Activated CD4-positive, alpha-beta memory T cell treated with anti-CD3 and anti-CD28 coated beads, Interleukin-2, amount 10 ng/mL, durations not matched to agents 7 days and 5 days (primary cell): ENCODE results near the gene SFI1. TPM values are rescaled to one million over a fixed set of nuclear protein-coding genes. Genes with fewer than 3 reads are reported as not detected.

ENCODE experiments used
- CTCF ChIA-PET: fragments of 350-600 bp; sonication (Branson Sonifier 250); formaldehyde crosslinking; loops from one replicate; lab custom pipeline; 2021; ENCODE audit warnings: antibody characterized with exemption, inconsistent platforms; lab: Charles Lee
- POLR2A ChIA-PET: fragments of 350-600 bp; sonication (Branson Sonifier 250); formaldehyde crosslinking; loops from one replicate; lab custom pipeline; 2021; ENCODE audit warnings: antibody characterized with exemption; lab: Charles Lee
- DNase-seq: peaks from one replicate; pipeline ENCODE4 v3.0.0-alpha.2; 2020
- H3K27ac Mint-ChIP-seq: one replicate; pipeline ENCODE4 v1.8.0; 2021; ENCODE audit warnings: mild to moderate bottlenecking, mixed read lengths
- H3K27me3 Mint-ChIP-seq: one replicate; pipeline ENCODE4 v1.8.0; 2021; ENCODE audit warnings: mixed read lengths
- H3K36me3 Mint-ChIP-seq: one replicate; pipeline ENCODE4 v1.8.0; 2021; ENCODE audit warnings: low read depth, mixed read lengths
- H3K4me1 Mint-ChIP-seq: one replicate; pipeline ENCODE4 v1.8.0; 2021; ENCODE audit warnings: mixed read lengths
- H3K4me3 Mint-ChIP-seq: one replicate; pipeline ENCODE4 v1.8.0; 2021; ENCODE audit warnings: mild to moderate bottlenecking, mixed read lengths
- H3K9me3 Mint-ChIP-seq: one replicate; pipeline ENCODE4 v1.8.0; 2021; ENCODE audit warnings: mixed read lengths
- total RNA-seq, 2 experiments: library from RNA; stranded (reverse); gene quantifications; one replicate each; pipeline ENCODE4 v1.2.3, GENCODE V29; 2021

The SFI1 gene, protein sequence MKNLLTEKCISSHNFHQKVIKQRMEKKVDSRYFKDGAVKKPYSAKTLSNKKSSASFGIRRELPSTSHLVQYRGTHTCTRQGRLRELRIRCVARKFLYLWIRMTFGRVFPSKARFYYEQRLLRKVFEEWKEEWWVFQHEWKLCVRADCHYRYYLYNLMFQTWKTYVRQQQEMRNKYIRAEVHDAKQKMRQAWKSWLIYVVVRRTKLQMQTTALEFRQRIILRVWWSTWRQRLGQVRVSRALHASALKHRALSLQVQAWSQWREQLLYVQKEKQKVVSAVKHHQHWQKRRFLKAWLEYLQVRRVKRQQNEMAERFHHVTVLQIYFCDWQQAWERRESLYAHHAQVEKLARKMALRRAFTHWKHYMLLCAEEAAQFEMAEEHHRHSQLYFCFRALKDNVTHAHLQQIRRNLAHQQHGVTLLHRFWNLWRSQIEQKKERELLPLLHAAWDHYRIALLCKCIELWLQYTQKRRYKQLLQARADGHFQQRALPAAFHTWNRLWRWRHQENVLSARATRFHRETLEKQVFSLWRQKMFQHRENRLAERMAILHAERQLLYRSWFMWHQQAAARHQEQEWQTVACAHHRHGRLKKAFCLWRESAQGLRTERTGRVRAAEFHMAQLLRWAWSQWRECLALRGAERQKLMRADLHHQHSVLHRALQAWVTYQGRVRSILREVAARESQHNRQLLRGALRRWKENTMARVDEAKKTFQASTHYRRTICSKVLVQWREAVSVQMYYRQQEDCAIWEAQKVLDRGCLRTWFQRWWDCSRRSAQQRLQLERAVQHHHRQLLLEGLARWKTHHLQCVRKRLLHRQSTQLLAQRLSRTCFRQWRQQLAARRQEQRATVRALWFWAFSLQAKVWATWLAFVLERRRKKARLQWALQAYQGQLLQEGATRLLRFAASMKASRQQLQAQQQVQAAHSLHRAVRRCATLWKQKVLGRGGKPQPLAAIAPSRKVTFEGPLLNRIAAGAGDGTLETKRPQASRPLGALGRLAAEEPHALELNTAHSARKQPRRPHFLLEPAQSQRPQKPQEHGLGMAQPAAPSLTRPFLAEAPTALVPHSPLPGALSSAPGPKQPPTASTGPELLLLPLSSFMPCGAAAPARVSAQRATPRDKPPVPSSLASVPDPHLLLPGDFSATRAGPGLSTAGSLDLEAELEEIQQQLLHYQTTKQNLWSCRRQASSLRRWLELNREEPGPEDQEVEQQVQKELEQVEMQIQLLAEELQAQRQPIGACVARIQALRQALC
- 100 to 1,000 TPM; 140 to 145 TPM for total RNA-seq

- CTCF ChIA-PET = interaction anchor here (0.6 to 1.1 kb wide), 4 partner anchors 41 to 733 kb away, joined by 3 to 4 read pairs (median 3); no protein-coding TSS in a partner anchor
- Mint-ChIP-seq H3K27ac (peak within 1 kb of the TSS; percentile 99), H3K36me3 (peaks cover 24% of the 10 kb centered on the region), H3K4me1 (peaks cover 45% of the 10 kb centered on the region), H3K9me3 (no peaks in the 10 kb centered on the region), H3K4me3 (peak within 1 kb of the TSS; percentile 89), H3K27me3 (no peaks in the 10 kb centered on the region)
- POLR2A ChIA-PET = interaction anchor here (0.7 to 1.1 kb wide), 7 partner anchors 9 to 527 kb away, joined by 3 to 5 read pairs (median 3); partner anchors contain the start of genes MORC2, PISD and TUG1
- DNase-seq = peak; percentile 96
Measured at GRCh38 chr22:31496007-31496734, at the start of gene SFI1. SFI1 (plus strand) TSS chr22:31496536; CDS start chr22:31508285, 11,749 bp downstream.

- Mint-ChIP-seq H3K36me3 (peaks cover 50% of the 10 kb centered on the region), H3K27ac (no peak overlapping the region), H3K4me3 (no peak overlapping the region), H3K27me3 (no peaks in the 10 kb centered on the region), H3K9me3 (no peaks in the 10 kb centered on the region), H3K4me1 (peaks cover 5% of the 10 kb centered on the region)
- no peak for DNase-seq
- POLR2A ChIA-PET = interaction anchor here (1.9 to 2.1 kb wide), 2 partner anchors 10 to 184 kb away, joined by 5 to 6 read pairs; no protein-coding TSS in a partner anchor
- CTCF ChIA-PET = interaction anchor here (0.5 to 0.6 kb wide), 2 partner anchors 38 to 72 kb away, joined by 3 read pairs; no protein-coding TSS in a partner anchor
Measured at GRCh38 chr22:31446767-31447166, 49.6 kb upstream of the SFI1 start.

DNA sequence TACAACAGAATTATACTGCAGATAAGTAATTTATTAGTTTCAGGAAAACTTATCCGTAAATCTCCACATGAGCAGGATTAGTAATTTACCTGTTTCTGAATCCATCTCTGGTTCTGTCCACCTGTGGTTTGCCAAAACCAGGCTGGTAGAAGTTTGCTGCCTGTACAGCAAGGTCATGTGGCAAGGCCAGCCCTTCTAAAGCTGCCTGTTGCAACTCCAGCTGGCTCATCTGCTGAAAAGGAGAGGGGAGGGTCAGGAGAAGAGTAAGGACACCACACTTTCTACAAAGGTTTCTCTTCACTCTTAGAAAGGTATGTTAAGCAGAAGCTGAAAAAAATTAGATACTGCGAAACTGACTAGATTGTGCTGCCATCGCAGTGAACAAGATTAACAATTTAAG, 49.0 kb upstream of the SFI1 start:
- POLR2A ChIA-PET = interaction anchor here (1.9 to 2.1 kb wide), 2 partner anchors 10 to 183 kb away, joined by 5 to 6 read pairs; no protein-coding TSS in a partner anchor
- peaks cover 10% of the 10 kb centered on the region for H3K4me1 Mint-ChIP-seq
- CTCF ChIA-PET = interaction anchor here (0.6 kb wide), 1 partner anchor 38 kb away, joined by 3 read pairs; no protein-coding TSS in a partner anchor

DNA sequence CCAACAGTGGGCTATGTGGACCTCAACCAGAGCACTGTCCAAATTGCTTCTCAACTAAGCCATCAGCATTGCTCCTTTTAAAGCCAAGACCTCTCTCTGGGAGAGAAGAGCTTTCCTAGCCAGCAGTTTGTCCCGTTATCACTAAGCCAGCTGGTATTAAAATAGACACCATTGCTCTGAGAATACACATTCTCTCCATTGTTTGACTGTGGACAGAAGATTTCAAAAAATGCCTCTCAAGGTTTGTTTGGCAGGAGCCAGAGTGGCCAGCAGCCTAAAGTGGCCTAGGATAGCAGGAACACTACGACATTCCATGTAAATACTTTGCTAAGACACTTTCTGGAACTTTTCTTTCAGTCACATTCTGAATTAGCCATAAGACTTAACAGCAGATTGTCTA, 48.0 kb upstream of the SFI1 start:
- DNase-seq = no peak
- Mint-ChIP-seq H3K9me3 (no peaks in the 10 kb centered on the region), H3K4me1 (peaks cover 11% of the 10 kb centered on the region), H3K36me3 (peaks cover 42% of the 10 kb centered on the region), H3K27me3 (no peaks in the 10 kb centered on the region), H3K4me3 (no peak overlapping the region), H3K27ac (no peak overlapping the region)
- ChIA-PET POLR2A (interaction anchor here (0.8 to 2.1 kb wide), 3 partner anchors 10 to 182 kb away, joined by 3 to 6 read pairs (median 5); no protein-coding TSS in a partner anchor), CTCF (interaction anchor here (1.0 kb wide), 1 partner anchor 11 kb away, joined by 3 read pairs; no protein-coding TSS in a partner anchor)

More for the DNA sequence above, 49.0 kb upstream of the SFI1 start:
- no peak for DNase-seq
- Mint-ChIP-seq H3K4me3 (no peak overlapping the region), H3K36me3 (peaks cover 47% of the 10 kb centered on the region), H3K27ac (no peak overlapping the region), H3K9me3 (no peaks in the 10 kb centered on the region), H3K27me3 (no peaks in the 10 kb centered on the region)

- Mint-ChIP-seq H3K4me1 (peaks cover 11% of the 10 kb centered on the region), H3K9me3 (no peaks in the 10 kb centered on the region), H3K36me3 (peaks cover 41% of the 10 kb centered on the region), H3K27ac (no peak overlapping the region), H3K27me3 (no peaks in the 10 kb centered on the region), H3K4me3 (no peak overlapping the region)
- DNase-seq = no peak
- ChIA-PET POLR2A (interaction anchor here (0.6 to 0.8 kb wide), 2 partner anchors 41 to 1043 kb away, joined by 3 read pairs; no protein-coding TSS in a partner anchor), CTCF (no interaction called here)
Measured at GRCh38 chr22:31449506-31449905, 46.8 kb upstream of the SFI1 start.

DNA sequence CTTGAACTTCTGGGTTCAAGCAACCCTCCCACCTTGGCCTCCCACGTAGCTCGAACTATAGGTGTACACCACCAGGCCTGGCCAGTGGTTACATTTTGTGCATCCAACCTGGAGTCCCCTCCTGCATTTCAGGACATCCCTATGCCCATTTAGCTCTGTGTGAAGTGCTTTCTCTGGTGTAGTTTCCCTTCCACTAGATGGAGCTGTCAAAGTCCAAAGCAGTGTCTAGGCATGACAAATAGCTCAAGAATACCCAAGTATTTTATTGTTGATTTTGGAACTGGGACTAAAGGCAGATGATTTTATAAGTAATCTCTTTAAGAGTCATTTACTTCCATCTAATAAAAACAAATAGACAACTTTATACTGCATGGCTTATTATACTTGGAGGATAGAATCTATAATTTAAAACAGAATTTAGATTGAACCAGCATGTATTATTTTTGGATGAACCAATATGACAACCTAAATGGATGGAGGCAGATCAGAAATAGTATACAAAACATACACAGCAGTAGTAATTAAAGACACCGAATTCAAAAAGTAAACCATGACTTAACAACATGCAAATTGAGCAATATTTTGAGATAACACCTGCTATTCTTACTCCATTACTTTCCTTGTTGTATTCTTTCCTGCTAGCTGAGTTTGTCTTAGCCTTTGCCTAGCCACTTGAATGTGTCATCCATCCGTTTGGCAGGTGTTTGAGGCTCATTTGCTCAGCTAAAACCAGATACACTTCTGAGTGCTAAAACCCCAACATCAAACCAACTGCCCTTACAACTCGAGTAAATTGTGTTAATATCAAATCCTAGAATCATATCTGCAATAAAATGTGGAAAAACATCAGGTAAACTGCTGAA, 44.4 kb upstream of the SFI1 start:
- Mint-ChIP-seq H3K27ac (no peak overlapping the region), H3K4me1 (peaks cover 8% of the 10 kb centered on the region), H3K36me3 (peaks cover 37% of the 10 kb centered on the region), H3K4me3 (no peak overlapping the region), H3K9me3 (no peaks in the 10 kb centered on the region), H3K27me3 (no peaks in the 10 kb centered on the region)
- no peak for DNase-seq
- POLR2A ChIA-PET = interaction anchor here (0.6 to 1.8 kb wide), 5 partner anchors 17 to 178 kb away, joined by 3 to 5 read pairs (median 4); no protein-coding TSS in a partner anchor
- CTCF ChIA-PET = interaction anchor here (0.6 to 2.1 kb wide), 18 partner anchors 9 to 1077 kb away, joined by 3 to 17 read pairs (median 4); partner anchors contain the start of genes EIF4ENIF1 and PISD

DNA sequence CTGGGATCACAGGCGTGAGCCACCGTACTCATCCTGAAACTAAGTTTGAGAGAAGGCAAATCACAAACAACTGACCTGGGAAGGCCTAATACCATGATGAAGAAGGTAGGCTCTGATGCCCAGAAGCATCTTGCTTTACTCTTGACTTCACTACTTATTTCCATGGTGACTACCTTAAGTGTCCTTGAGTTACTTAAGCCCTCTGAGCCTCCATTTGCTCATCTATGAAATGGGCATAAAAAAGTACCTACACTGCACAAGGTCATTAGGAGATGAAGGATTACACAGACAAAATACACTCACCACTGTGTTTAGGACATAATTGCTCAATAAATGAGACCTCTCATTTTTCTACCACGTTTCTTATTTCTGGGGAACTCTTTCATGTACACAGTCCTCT, 34.6 kb upstream of the SFI1 start:
- H3K27me3 Mint-ChIP-seq = no peaks in the 10 kb centered on the region
- DNase-seq = no peak
- H3K4me1 Mint-ChIP-seq = no peaks in the 10 kb centered on the region
- ChIA-PET CTCF (interaction anchor here (1.3 kb wide), 1 partner anchor 10 kb away, joined by 4 read pairs; no protein-coding TSS in a partner anchor), POLR2A (interaction anchor here (0.5 kb wide), 1 partner anchor 115 kb away, joined by 3 read pairs; no protein-coding TSS in a partner anchor)
- peaks cover 63% of the 10 kb centered on the region for H3K36me3 Mint-ChIP-seq
- H3K4me3 Mint-ChIP-seq = no peak overlapping the region
- H3K9me3 Mint-ChIP-seq = no peaks in the 10 kb centered on the region
- no peak overlapping the region for H3K27ac Mint-ChIP-seq

DNA sequence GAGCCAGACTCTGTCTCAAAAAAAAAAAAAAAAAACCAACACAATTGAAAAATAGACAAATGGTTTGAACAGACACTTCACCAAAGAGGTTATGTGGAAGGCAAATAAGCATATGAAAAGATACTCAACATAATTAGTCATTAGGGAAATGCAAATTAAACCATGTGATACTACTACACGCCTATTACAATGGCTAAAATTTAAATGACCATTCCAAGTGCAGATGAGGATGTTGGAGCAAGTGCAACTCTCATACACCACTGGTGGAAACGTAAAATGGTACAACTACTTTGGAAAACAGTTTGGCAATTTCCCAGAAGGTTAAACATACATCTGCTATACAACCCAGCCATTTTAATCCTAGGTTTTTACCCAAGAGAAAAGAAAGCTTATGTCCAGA, 31.0 kb upstream of the SFI1 start:
- no peaks in the 10 kb centered on the region for H3K27me3 Mint-ChIP-seq
- H3K36me3 Mint-ChIP-seq = peaks cover 67% of the 10 kb centered on the region
- POLR2A ChIA-PET = no interaction called here
- H3K4me3 Mint-ChIP-seq = no peak overlapping the region
- no peak overlapping the region for H3K27ac Mint-ChIP-seq
- no peak for DNase-seq
- no peaks in the 10 kb centered on the region for H3K9me3 Mint-ChIP-seq
- H3K4me1 Mint-ChIP-seq = no peaks in the 10 kb centered on the region
- CTCF ChIA-PET = no interaction called here

GRCh38 chr22:31474743-31475142, 21.6 kb upstream of the SFI1 start:
- H3K9me3 Mint-ChIP-seq = no peaks in the 10 kb centered on the region
- H3K27me3 Mint-ChIP-seq = no peaks in the 10 kb centered on the region
- H3K4me3 Mint-ChIP-seq = no peak overlapping the region
- no peak for DNase-seq
- peaks cover 13% of the 10 kb centered on the region for H3K4me1 Mint-ChIP-seq
- H3K27ac Mint-ChIP-seq = no peak overlapping the region
- CTCF ChIA-PET = no interaction called here
- POLR2A ChIA-PET = no interaction called here
- peaks cover 47% of the 10 kb centered on the region for H3K36me3 Mint-ChIP-seq

- no peak for DNase-seq
- no peak overlapping the region for H3K27ac Mint-ChIP-seq
- CTCF ChIA-PET = no interaction called here
- POLR2A ChIA-PET = no interaction called here
- peaks cover 13% of the 10 kb centered on the region for H3K4me1 Mint-ChIP-seq
- H3K9me3 Mint-ChIP-seq = no peaks in the 10 kb centered on the region
- no peaks in the 10 kb centered on the region for H3K27me3 Mint-ChIP-seq
- no peak overlapping the region for H3K4me3 Mint-ChIP-seq
- H3K36me3 Mint-ChIP-seq = peaks cover 58% of the 10 kb centered on the region
Measured at GRCh38 chr22:31475800-31476199, 20.5 kb upstream of the SFI1 start.
